GM12878 (cell line): ENCODE measurements around the gene DHX29. TPM values are rescaled to one million over a fixed set of nuclear protein-coding genes. Genes with fewer than 3 reads are reported as not detected.

ENCODE experiments used
- ATAC-seq: fragments of 200-7000 bp; cut with Tn5 transposase; 3 replicates; pipeline ENCODE4 v1.9.1; 2020; ENCODE audit warnings: mild to moderate bottlenecking, moderate library complexity
- BruUV-seq: library from RNA; stranded (reverse); fragments of 400-500 nt; replicated peaks from 2 replicates; lab custom pipeline; 2021; lab: Mats Ljungman, UMichigan
- CTCF ChIA-PET: fragments of 300-600 bp; sonication (Branson Sonifier 250); formaldehyde crosslinking; extraction: SDS; loops from one replicate; lab custom pipeline; 2021; ENCODE audit warnings: inconsistent platforms; lab: Yijun Ruan, JAX
- POLR2A ChIA-PET: fragments of 350-600 bp; formaldehyde crosslinking; extraction: SDS; loops from one replicate; lab custom pipeline; 2021; ENCODE audit warnings: inconsistent platforms; lab: Charles Lee
- RAD21 ChIA-PET: fragments of 300-600 bp; sonication (Branson Sonifier 250); formaldehyde crosslinking; loops from one replicate; lab custom pipeline; 2023; ENCODE audit warnings: antibody characterized with exemption; ENCODE audit not compliant: unreplicated experiment; lab: Charles Lee
- SMC1A ChIA-PET: fragments of 300-600 bp; sonication (Branson Sonifier 250); formaldehyde crosslinking; loops from one replicate; lab custom pipeline; 2023; ENCODE audit not compliant: unreplicated experiment, uncharacterized antibody; lab: Charles Lee
- DNase-seq: peaks from one replicate; pipeline ENCODE4 v3.0.0-alpha.2; 2011; ENCODE audit warnings: low read depth, low spot score
- FAIRE-seq: peaks from 3 replicates; lab custom pipeline; 2011; peaks lifted over from hg19 to GRCh38; lab: Jason Lieb, UNC
- H2AFZ ChIP-seq: 2 replicates; pipeline ENCODE4 v1.6.0; 2011; ENCODE audit warnings: low read depth, low read length, control low read depth; ENCODE audit not compliant: control insufficient read depth
- H3K27ac ChIP-seq: 2 replicates; pipeline ENCODE4 v1.5.1; 2011; ENCODE audit warnings: control low read depth; ENCODE audit not compliant: control insufficient read depth, insufficient read depth
- H3K27me3 ChIP-seq, 2 experiments: replicated peaks in 1 of 2; 2 replicates each; pipeline versions ENCODE4 v1.6.0 to v1.6.1; 2011; ENCODE audit warnings: low read length in 1 of 2; ENCODE audit not compliant: control insufficient read depth in 2 of 2, insufficient read depth in 2 of 2
- H3K36me3 ChIP-seq, 2 experiments: 2 replicates each; pipeline ENCODE4 v1.5.1; 2011; ENCODE audit warnings: low read length in 1 of 2; ENCODE audit not compliant: control insufficient read depth in 2 of 2, insufficient read depth in 2 of 2
- H3K4me1 ChIP-seq: 2 replicates; pipeline ENCODE4 v1.6.1; 2011; ENCODE audit warnings: mild to moderate bottlenecking, low read length, moderate library complexity, mixed read lengths; ENCODE audit not compliant: control insufficient read depth, insufficient read depth
- H3K4me2 ChIP-seq: 2 replicates; pipeline ENCODE4 v1.6.0; 2011; ENCODE audit warnings: control low read depth; ENCODE audit not compliant: control insufficient read depth, insufficient read depth
- H3K4me3 ChIP-seq: fragments of 200-600 bp; sonication (generic); 2 replicates; pipeline ENCODE4 v1.5.1; 2016
- H3K79me2 ChIP-seq: 2 replicates; pipeline ENCODE4 v1.6.0; 2011; ENCODE audit warnings: low read length; ENCODE audit not compliant: control insufficient read depth, insufficient read depth
- H3K9ac ChIP-seq: 2 replicates; pipeline ENCODE4 v1.8.0; 2011; ENCODE audit warnings: low read length, control low read depth, mixed read lengths; ENCODE audit not compliant: control insufficient read depth, insufficient read depth
- H3K9me3 ChIP-seq: replicated peaks from 3 replicates; pipeline ENCODE4 v1.5.1; 2011; ENCODE audit warnings: mild to moderate bottlenecking, low read length; ENCODE audit not compliant: control insufficient read depth, insufficient read depth
- H4K20me1 ChIP-seq: 2 replicates; pipeline ENCODE4 v1.6.0; 2011; ENCODE audit not compliant: control insufficient read depth, insufficient read depth
- CHD1 ChIP-seq: IDR thresholded peaks from 2 replicates; pipeline ENCODE4 v1.6.1; 2012; ENCODE audit warnings: low read depth, low read length, improper control_type of control experiment
- CHD2 ChIP-seq: IDR thresholded peaks from 2 replicates; pipeline ENCODE4 v1.6.1; 2011; ENCODE audit warnings: low read depth, low read length, improper control_type of control experiment, borderline replicate concordance
- EP300 ChIP-seq, 2 experiments: fragments of 150-350 bp in 1 of 2; IDR thresholded peaks; 2 replicates each; pipeline ENCODE4 v1.6.1; 2011 to 2012; ENCODE audit warnings: low read depth in 2 of 2, low read length in 2 of 2, borderline replicate concordance in 1 of 2, improper control_type of control experiment in 1 of 2, inconsistent platforms in 1 of 2; ENCODE audit not compliant: control insufficient read depth in 1 of 2
- ETV6 ChIP-seq, 2 experiments: fragments of 450-650 bp in 1 of 2; IDR thresholded peaks in 1 of 2; conservative IDR thresholded peaks in 1 of 2; 2 replicates each; pipeline ENCODE4 v1.6.1; 2014; ENCODE audit warnings: antibody characterized with exemption in 1 of 2, borderline replicate concordance in 1 of 2, low read depth in 1 of 2, mild to moderate bottlenecking in 1 of 2, moderate library complexity in 1 of 2
- KDM1A ChIP-seq: fragments of 200-600 bp; sonication (generic); IDR thresholded peaks from 2 replicates; pipeline ENCODE4 v1.6.1; 2016; ENCODE audit warnings: borderline replicate concordance
- MTA2 ChIP-seq: fragments of 450-650 bp; IDR thresholded peaks from 2 replicates; pipeline ENCODE4 v1.6.1; 2016; ENCODE audit warnings: low read depth, mild to moderate bottlenecking, moderate library complexity
- NBN ChIP-seq: fragments of 450-650 bp; IDR thresholded peaks from 2 replicates; pipeline ENCODE4 v1.6.1; 2016
- NFYB ChIP-seq: IDR thresholded peaks from 2 replicates; pipeline ENCODE4 v1.6.1; 2011; ENCODE audit warnings: low read depth, mild to moderate bottlenecking, low read length, improper control_type of control experiment, moderate library complexity; ENCODE audit not compliant: insufficient read depth
- YBX1 ChIP-seq: fragments of 450-650 bp; IDR thresholded peaks from 2 replicates; pipeline ENCODE4 v1.6.1; 2016; ENCODE audit warnings: antibody characterized with exemption
- ZBED1 ChIP-seq: IDR thresholded peaks from 2 replicates; pipeline ENCODE4 v1.6.1; 2016; ENCODE audit warnings: borderline replicate concordance
- ZSCAN29 ChIP-seq: fragments of 450-650 bp; IDR thresholded peaks from 2 replicates; pipeline ENCODE4 v1.6.1; 2017; ENCODE audit warnings: mild to moderate bottlenecking, moderate library complexity
- WGBS: methylation state at CpG from one replicate; pipeline ENCODE4 v1.1.6; 2016; ENCODE audit warnings: low lambda C conversion rate; ENCODE audit not compliant: insufficient replicate concordance, insufficient coverage; ENCODE audit errors: missing lambda C conversion rate; 5-methylcytosine and 5-hydroxymethylcytosine counted together
- in situ Hi-C: fragments of 300-500 bp; cut with MboI; formaldehyde crosslinking; loops from 9 replicates; pipeline ENCODE4 v1.14.3; 2018; ENCODE audit warnings: mixed read lengths
- intact Hi-C: fragments of 100-400 bp; cut with micrococcal nuclease; formaldehyde crosslinking; loops from one replicate; pipeline ENCODE4 v1.14.2; 2022; ENCODE audit not compliant: unreplicated experiment
- polyA plus RNA-seq, 11 experiments: library from polyadenylated mRNA; depleted of rRNA in 4 of 11; unstranded in 6 of 11; stranded (reverse) in 5 of 11; fragments of >200 nt; fragmentation: Nextera tagmentation in 4 of 11; fragmentation: Illumina TruSeq in 1 of 11; extraction: Ambion mirVana in 4 of 11; extraction: Trizol in 1 of 11; gene quantifications; 1 replicate in 1 of 11; 2 replicates in 10 of 11; pipeline versions ENCODE4 v1.2.1 to v1.2.3, GENCODE V29; 2011 to 2016; ENCODE audit warnings: inconsistent platforms in 2 of 11, missing spikeins in 2 of 11, low read depth in 1 of 11
- total RNA-seq, 4 experiments: library from RNA; depleted of rRNA in 3 of 4; stranded (reverse); fragments of >200 nt in 3 of 4; fragmentation: Illumina TruSeq in 1 of 4; extraction: Trizol in 1 of 4; gene quantifications; 2 replicates each; pipeline versions ENCODE4 v1.2.1 to v1.2.3, GENCODE V29; 2013 to 2021
- TF ChIP-seq, protein P1 (sequence below): fragments of 450-650 bp; formaldehyde crosslinking; IDR thresholded peaks from 2 replicates; pipeline ENCODE4 v1.4.0; 2022; ENCODE audit warnings: mild to moderate bottlenecking, moderate library complexity
- TF ChIP-seq, protein P2 (sequence below): fragments of 450-650 bp; IDR thresholded peaks from 2 replicates; pipeline ENCODE4 v1.6.1; 2017; ENCODE audit warnings: mild to moderate bottlenecking, moderate library complexity

DHX29 gene
- total and polyA plus RNA-seq, 10 of the 15 experiments (the other 5 are each of a cell fraction or from before 2014, with no cell fraction given): 5.3 to 49.1 (median 17.2) TPM

DNA sequence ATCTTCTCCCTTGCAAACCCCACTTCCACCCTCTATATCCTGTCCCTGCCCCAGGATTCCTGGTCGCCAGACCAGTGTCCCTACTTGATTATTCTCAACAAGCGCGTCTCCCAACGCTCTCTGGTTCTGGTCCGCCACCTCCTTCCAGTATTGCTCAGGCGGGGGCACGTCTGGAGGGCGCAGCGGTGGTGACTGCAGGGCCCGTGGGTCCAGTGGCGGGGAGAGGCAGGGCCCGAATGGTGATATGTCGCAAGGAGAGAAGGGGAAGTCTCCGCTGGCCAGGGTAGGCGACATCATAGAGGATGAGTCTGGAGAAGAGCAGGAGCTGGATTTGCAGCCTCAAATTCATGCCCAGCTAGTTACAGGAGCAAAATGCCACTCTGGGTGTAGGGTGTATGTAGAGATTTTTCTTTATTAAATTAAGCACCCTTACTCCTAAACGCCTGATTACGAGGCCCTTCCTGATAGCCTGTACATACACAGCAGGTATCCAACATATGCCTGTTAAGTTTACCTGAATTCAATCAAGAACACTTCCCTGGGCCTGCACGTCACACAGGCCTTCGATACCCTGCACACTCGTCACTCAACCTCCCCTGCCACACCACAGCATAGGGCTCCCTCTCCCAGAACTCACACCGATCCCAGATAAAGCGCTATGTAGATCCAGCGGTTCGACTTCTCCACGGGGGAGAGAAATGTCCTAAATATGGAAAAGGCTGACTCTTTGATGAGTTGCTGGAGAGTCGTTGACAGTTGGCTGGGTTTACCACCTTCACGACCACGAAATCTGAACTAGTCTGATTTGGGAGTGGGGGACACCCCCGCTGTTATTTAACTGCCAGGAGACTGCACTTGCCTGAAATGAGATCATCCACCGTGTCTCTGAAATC, 85.2 kb downstream of the DHX29 start:
- Histone ChIP-seq H3K4me1 (peaks cover 10% of the 10 kb centered on the region), H3K4me2 (no peak overlapping the region), H3K36me3 (no peaks in the 10 kb centered on the region), H3K27ac (no peak overlapping the region), H2AFZ (no peak overlapping the region), H3K9me3 (no peaks in the 10 kb centered on the region), H3K4me3 (no peak overlapping the region), H3K79me2 (no peaks in the 10 kb centered on the region), H3K9ac (no peak overlapping the region), H3K27me3 (peaks cover 24 to 44% of the 10 kb centered on the region in 2 experiments), H4K20me1 (no peaks in the 10 kb centered on the region; the same call in 1 of the 2 replicates)
- BruUV-seq: no TSS peak
- 41% methylated on average over 30 of the region's 30 CpGs for whole genome bisulfite sequencing
- intact Hi-C loops (no loop called here), in situ Hi-C loops (no loop called here)
- no peak for TF ChIP-seq ZSCAN29
- no peak for TF ChIP-seq MTA2
- no peak for TF ChIP-seq CHD1
- no peak for TF ChIP-seq NBN
- TF ChIP-seq, protein P1, sequence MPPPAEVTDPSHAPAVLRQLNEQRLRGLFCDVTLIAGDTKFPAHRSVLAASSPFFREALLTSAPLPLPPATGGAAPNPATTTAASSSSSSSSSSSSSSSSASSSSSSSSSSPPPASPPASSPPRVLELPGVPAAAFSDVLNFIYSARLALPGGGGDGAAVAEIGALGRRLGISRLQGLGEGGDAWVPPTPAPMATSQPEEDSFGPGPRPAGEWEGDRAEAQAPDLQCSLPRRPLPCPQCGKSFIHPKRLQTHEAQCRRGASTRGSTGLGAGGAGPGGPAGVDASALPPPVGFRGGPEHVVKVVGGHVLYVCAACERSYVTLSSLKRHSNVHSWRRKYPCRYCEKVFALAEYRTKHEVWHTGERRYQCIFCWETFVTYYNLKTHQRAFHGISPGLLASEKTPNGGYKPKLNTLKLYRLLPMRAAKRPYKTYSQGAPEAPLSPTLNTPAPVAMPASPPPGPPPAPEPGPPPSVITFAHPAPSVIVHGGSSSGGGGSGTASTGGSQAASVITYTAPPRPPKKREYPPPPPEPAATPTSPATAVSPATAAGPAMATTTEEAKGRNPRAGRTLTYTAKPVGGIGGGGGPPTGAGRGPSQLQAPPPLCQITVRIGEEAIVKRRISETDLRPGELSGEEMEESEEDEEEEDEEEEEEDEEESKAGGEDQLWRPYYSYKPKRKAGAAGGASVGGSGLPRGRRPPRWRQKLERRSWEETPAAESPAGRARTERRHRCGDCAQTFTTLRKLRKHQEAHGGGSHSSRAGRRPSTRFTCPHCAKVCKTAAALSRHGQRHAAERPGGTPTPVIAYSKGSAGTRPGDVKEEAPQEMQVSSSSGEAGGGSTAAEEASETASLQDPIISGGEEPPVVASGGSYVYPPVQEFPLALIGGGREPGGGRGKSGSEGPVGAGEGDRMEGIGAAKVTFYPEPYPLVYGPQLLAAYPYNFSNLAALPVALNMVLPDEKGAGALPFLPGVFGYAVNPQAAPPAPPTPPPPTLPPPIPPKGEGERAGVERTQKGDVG (CRISPR knock-in tag): no peak
- TF ChIP-seq KDM1A: no peak
- TF ChIP-seq EP300 (IDR thresholded peaks at IDR 0.05; ENCODE audit: borderline replicate concordance in 1 of 2, control insufficient read depth in 1 of 2, low read depth in 2 of 2, low read length in 2 of 2): no peak
- TF ChIP-seq ETV6 (conservative IDR thresholded peaks at IDR 0.05 in 1 of 2, IDR thresholded peaks at IDR 0.05 in 1 of 2; ENCODE audit: borderline replicate concordance in 1 of 2, low read depth in 1 of 2): no peak
- TF ChIP-seq, protein P2, sequence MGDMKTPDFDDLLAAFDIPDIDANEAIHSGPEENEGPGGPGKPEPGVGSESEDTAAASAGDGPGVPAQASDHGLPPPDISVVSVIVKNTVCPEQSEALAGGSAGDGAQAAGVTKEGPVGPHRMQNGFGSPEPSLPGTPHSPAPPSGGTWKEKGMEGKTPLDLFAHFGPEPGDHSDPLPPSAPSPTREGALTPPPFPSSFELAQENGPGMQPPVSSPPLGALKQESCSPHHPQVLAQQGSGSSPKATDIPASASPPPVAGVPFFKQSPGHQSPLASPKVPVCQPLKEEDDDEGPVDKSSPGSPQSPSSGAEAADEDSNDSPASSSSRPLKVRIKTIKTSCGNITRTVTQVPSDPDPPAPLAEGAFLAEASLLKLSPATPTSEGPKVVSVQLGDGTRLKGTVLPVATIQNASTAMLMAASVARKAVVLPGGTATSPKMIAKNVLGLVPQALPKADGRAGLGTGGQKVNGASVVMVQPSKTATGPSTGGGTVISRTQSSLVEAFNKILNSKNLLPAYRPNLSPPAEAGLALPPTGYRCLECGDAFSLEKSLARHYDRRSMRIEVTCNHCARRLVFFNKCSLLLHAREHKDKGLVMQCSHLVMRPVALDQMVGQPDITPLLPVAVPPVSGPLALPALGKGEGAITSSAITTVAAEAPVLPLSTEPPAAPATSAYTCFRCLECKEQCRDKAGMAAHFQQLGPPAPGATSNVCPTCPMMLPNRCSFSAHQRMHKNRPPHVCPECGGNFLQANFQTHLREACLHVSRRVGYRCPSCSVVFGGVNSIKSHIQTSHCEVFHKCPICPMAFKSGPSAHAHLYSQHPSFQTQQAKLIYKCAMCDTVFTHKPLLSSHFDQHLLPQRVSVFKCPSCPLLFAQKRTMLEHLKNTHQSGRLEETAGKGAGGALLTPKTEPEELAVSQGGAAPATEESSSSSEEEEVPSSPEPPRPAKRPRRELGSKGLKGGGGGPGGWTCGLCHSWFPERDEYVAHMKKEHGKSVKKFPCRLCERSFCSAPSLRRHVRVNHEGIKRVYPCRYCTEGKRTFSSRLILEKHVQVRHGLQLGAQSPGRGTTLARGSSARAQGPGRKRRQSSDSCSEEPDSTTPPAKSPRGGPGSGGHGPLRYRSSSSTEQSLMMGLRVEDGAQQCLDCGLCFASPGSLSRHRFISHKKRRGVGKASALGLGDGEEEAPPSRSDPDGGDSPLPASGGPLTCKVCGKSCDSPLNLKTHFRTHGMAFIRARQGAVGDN: no peak
- no peak for TF ChIP-seq CHD2
- no peak for TF ChIP-seq NFYB
- TF ChIP-seq ZBED1: no peak
- no peak for TF ChIP-seq YBX1
- SMC1A ChIA-PET: no interaction called here
- FAIRE-seq: no peak
- no peak for ATAC-seq
- POLR2A ChIA-PET: no interaction called here
- CTCF ChIA-PET: no interaction called here
- RAD21 ChIA-PET: no interaction called here
- DNase-seq: no peak
